GM12878 (cell line): ENCODE measurements around the gene TMEM237. TPM values are rescaled to one million over a fixed set of nuclear protein-coding genes. Genes with fewer than 3 reads are reported as not detected.

Experiments used
- ASH2L ChIP-seq: fragments of 300-600, 200-600 bp; sonication (generic); IDR thresholded peaks from 2 replicates; pipeline ENCODE4 v1.6.1; 2017; ENCODE audit warnings: low read depth, mild to moderate bottlenecking, borderline replicate concordance
- BCL3 ChIP-seq: IDR thresholded peaks from 2 replicates; pipeline ENCODE4 v1.6.1; 2011; ENCODE audit warnings: borderline replicate concordance, low read depth, mild to moderate bottlenecking, moderate library complexity, low read length; ENCODE audit not compliant: insufficient read depth, poor library complexity, severe bottlenecking
- BMI1 ChIP-seq: fragments of 450-650 bp; IDR thresholded peaks from 2 replicates; pipeline ENCODE4 v1.6.1; 2016; ENCODE audit warnings: mild to moderate bottlenecking, moderate library complexity, borderline replicate concordance
- CEBPB ChIP-seq, 2 experiments: fragments of 150-350 bp in 1 of 2; IDR thresholded peaks; 2 replicates each; pipeline ENCODE4 v1.6.1; 2012 to 2014; ENCODE audit warnings: low read depth in 2 of 2, low read length in 2 of 2, borderline replicate concordance in 1 of 2, inconsistent platforms in 1 of 2
- CTCF ChIP-seq, 3 experiments: IDR thresholded peaks in 2 of 3; conservative IDR thresholded peaks in 1 of 3; 2 replicates each; pipeline ENCODE4 v1.5.1; 2011; ENCODE audit warnings: low read depth in 3 of 3, low read length in 3 of 3, mild to moderate bottlenecking in 3 of 3, control low read depth in 2 of 3, moderate library complexity in 2 of 3, inconsistent platforms in 1 of 3, mixed read lengths in 1 of 3; ENCODE audit not compliant: control insufficient read depth in 2 of 3, insufficient read depth in 1 of 3; ENCODE audit errors: extremely low read depth in 1 of 3
- ELK1 ChIP-seq: IDR thresholded peaks from 2 replicates; pipeline ENCODE4 v1.6.1; 2012; ENCODE audit warnings: low read depth, low read length, improper control_type of control experiment
- HDAC2 ChIP-seq: fragments of 200-600 bp; sonication (generic); IDR thresholded peaks from 2 replicates; pipeline ENCODE4 v1.6.1; 2017
- HDAC6 ChIP-seq: fragments of 200-600 bp; sonication (generic); IDR thresholded peaks from one replicate; pipeline ENCODE4 v1.8.0; 2017; ENCODE audit warnings: antibody characterized with exemption; ENCODE audit not compliant: unreplicated experiment
- HDGF ChIP-seq: fragments of 450-650 bp; IDR thresholded peaks from 2 replicates; pipeline ENCODE4 v1.6.1; 2016; ENCODE audit warnings: antibody characterized with exemption
- KAT2A ChIP-seq: conservative IDR thresholded peaks from 2 replicates; pipeline ENCODE4 v1.6.1; 2011; ENCODE audit warnings: low read depth, low read length; ENCODE audit not compliant: control insufficient read depth
- NFXL1 ChIP-seq: fragments of 450-650 bp; IDR thresholded peaks from 2 replicates; pipeline ENCODE4 v1.6.1; 2017; ENCODE audit warnings: antibody characterized with exemption, mild to moderate bottlenecking, borderline replicate concordance
- NR2C2 ChIP-seq: IDR thresholded peaks from 2 replicates; pipeline ENCODE4 v1.6.1; 2011; ENCODE audit warnings: borderline replicate concordance, low read depth; ENCODE audit not compliant: control insufficient read depth, insufficient read length
- RCOR1 ChIP-seq: conservative IDR thresholded peaks from 2 replicates; pipeline ENCODE4 v1.6.1; 2012; ENCODE audit warnings: low read depth, low read length, improper control_type of control experiment
- RUNX3 ChIP-seq: IDR thresholded peaks from 2 replicates; pipeline ENCODE4 v1.6.1; 2012; ENCODE audit warnings: low read length, inconsistent platforms
- SMAD5 ChIP-seq: IDR thresholded peaks from 2 replicates; pipeline ENCODE4 v1.6.1; 2016; ENCODE audit warnings: antibody characterized with exemption, low read depth
- SP1 ChIP-seq: IDR thresholded peaks from one replicate; pipeline ENCODE4 v1.6.1; 2011; ENCODE audit warnings: low read depth, low read length
- TBL1XR1 ChIP-seq: IDR thresholded peaks from 2 replicates; pipeline ENCODE4 v1.6.1; 2012; ENCODE audit warnings: low read depth, low read length, improper control_type of control experiment
- TCF12 ChIP-seq: IDR thresholded peaks from 2 replicates; pipeline ENCODE4 v1.6.1; 2011; ENCODE audit warnings: low read depth, mild to moderate bottlenecking, low read length
- WRNIP1 ChIP-seq: IDR thresholded peaks from 2 replicates; pipeline ENCODE4 v1.6.1; 2011; ENCODE audit warnings: low read depth, low read length, improper control_type of control experiment, borderline replicate concordance
- ZBED1 ChIP-seq: IDR thresholded peaks from 2 replicates; pipeline ENCODE4 v1.6.1; 2016; ENCODE audit warnings: borderline replicate concordance
- ZBTB40 ChIP-seq: fragments of 450-650 bp; IDR thresholded peaks from 2 replicates; pipeline ENCODE4 v1.6.1; 2016; ENCODE audit warnings: mild to moderate bottlenecking, moderate library complexity, borderline replicate concordance
- ZNF217 ChIP-seq: fragments of 450-650 bp; IDR thresholded peaks from 2 replicates; pipeline ENCODE4 v1.6.1; 2017; ENCODE audit warnings: antibody characterized with exemption, mild to moderate bottlenecking
- ZNF622 ChIP-seq: fragments of 450-650 bp; IDR thresholded peaks from 2 replicates; pipeline ENCODE4 v1.6.1; 2017; ENCODE audit warnings: mild to moderate bottlenecking, inconsistent platforms
- polyA plus RNA-seq, 11 experiments: library from polyadenylated mRNA; depleted of rRNA in 4 of 11; unstranded in 6 of 11; stranded (reverse) in 5 of 11; fragments of >200 nt; fragmentation: Nextera tagmentation in 4 of 11; fragmentation: Illumina TruSeq in 1 of 11; extraction: Ambion mirVana in 4 of 11; extraction: Trizol in 1 of 11; gene quantifications; 1 replicate in 1 of 11; 2 replicates in 10 of 11; pipeline versions ENCODE4 v1.2.1 to v1.2.3, GENCODE V29; 2011 to 2016; ENCODE audit warnings: inconsistent platforms in 2 of 11, missing spikeins in 2 of 11, low read depth in 1 of 11
- total RNA-seq, 4 experiments: library from RNA; depleted of rRNA in 3 of 4; stranded (reverse); fragments of >200 nt in 3 of 4; fragmentation: Illumina TruSeq in 1 of 4; extraction: Trizol in 1 of 4; gene quantifications; 2 replicates each; pipeline versions ENCODE4 v1.2.1 to v1.2.3, GENCODE V29; 2013 to 2021

Gene TMEM237
- total and polyA plus RNA-seq, 10 of the 15 experiments (the other 5 are each of a cell fraction or from before 2014, with no cell fraction given): 15.0 to 43.7 (median 29.3) TPM

GRCh38 chr2:201642579-201643215, 606 bp downstream of the TMEM237 start (continued):
- TF ChIP-seq ELK1: no peak
- TF ChIP-seq RUNX3: peak; percentile 90
- peak; percentile 39; the same call in 1 of the 2 replicates for TF ChIP-seq ASH2L
- TF ChIP-seq NR2C2: no peak
- TF ChIP-seq CTCF (IDR thresholded peaks at IDR 0.05 in 2 of 3, conservative IDR thresholded peaks at IDR 0.05 in 1 of 3; ENCODE audit: control insufficient read depth in 2 of 3, extremely low read depth in 1 of 3, insufficient read depth in 1 of 3, low read depth in 3 of 3, low read length in 3 of 3): no peak
- TF ChIP-seq TBL1XR1: no peak
- TF ChIP-seq ZBED1: 0 out of 2 replicates have a peak, but pooled peaks have one; percentile 26
- TF ChIP-seq HDGF: no peak
- no peak for TF ChIP-seq BMI1
- TF ChIP-seq HDAC6: no peak
- TF ChIP-seq NFXL1: no peak
- no peak for TF ChIP-seq BCL3
- TF ChIP-seq ZNF622: no peak
- peak; percentile 94; the same call in 1 of the 2 replicates for TF ChIP-seq RCOR1
- TF ChIP-seq HDAC2: no peak
- TF ChIP-seq TCF12: peak; percentile 39; the same call in 1 of the 2 replicates
- TF ChIP-seq WRNIP1: no peak
- TF ChIP-seq KAT2A: no peak
- peak; percentile 8 for TF ChIP-seq SP1
- no peak for TF ChIP-seq CEBPB (IDR thresholded peaks at IDR 0.05; ENCODE audit: borderline replicate concordance in 1 of 2, low read depth in 2 of 2, low read length in 2 of 2)
- TF ChIP-seq SMAD5: no peak
- TF ChIP-seq ZNF217: no peak
- TF ChIP-seq ZBTB40: no peak
